ENCODE results near the gene UNC5C. TPM values are rescaled to one million over a fixed set of nuclear protein-coding genes. Genes with fewer than 3 reads are reported as not detected.

Gene UNC5C
- total RNA-seq, 1 donor from 2014 or later: 0.39 TPM

GRCh38 chr4:95213366-95213765 is 335.4 kb downstream of the UNC5C start:
- H3K4me1 Mint-ChIP-seq: peaks cover 46% of the 10 kb centered on the region
- no peaks in the 10 kb centered on the region for H3K27me3 ChIP-seq
- no peak overlapping the region for H3K27ac ChIP-seq
- H3K4me3 ChIP-seq: no peak overlapping the region
- H3F3A ChIP-seq (ENCODE audit: low read depth): no peaks in the 10 kb centered on the region
- peaks cover 35% of the 10 kb centered on the region for H3K36me3 Mint-ChIP-seq
- no peaks in the 10 kb centered on the region for H4K20me1 ChIP-seq (ENCODE audit: low read depth)
- peak overlapping the region; percentile 85 for H3K27ac Mint-ChIP-seq
- H3K36me3 ChIP-seq: no peaks in the 10 kb centered on the region
- H3K4me1 ChIP-seq: peaks cover 6% of the 10 kb centered on the region
- no peaks in the 10 kb centered on the region for H3K27me3 Mint-ChIP-seq (ENCODE audit: insufficient read depth, low read depth)
- no peak overlapping the region for H3K4me2 ChIP-seq
- H3K9me3 Mint-ChIP-seq: no peaks in the 10 kb centered on the region
- no peaks in the 10 kb centered on the region for H3K9me3 ChIP-seq (ENCODE audit: low read depth)
- H2AFZ ChIP-seq (replicated peaks): no peak overlapping the region
- TF ChIP-seq CTCF (IDR thresholded peaks at IDR 0.05) (no peak), EZH2phosphoT487 (IDR thresholded peaks at IDR 0.05) (no peak), EZH2 (IDR thresholded peaks at IDR 0.05) (no peak)
- H3K9ac ChIP-seq: no peak overlapping the region
- no peak overlapping the region for H3K4me3 Mint-ChIP-seq
- DNase-seq (ENCODE audit: low spot score): no peak
- H3K79me2 ChIP-seq (ENCODE audit: low read depth): no peaks in the 10 kb centered on the region

GRCh38 chr4:95212692-95213091 is 336.1 kb downstream of the UNC5C start:
- no peaks in the 10 kb centered on the region for H3K27me3 Mint-ChIP-seq (ENCODE audit: insufficient read depth, low read depth)
- Histone ChIP-seq H3K79me2 (ENCODE audit: low read depth) (no peaks in the 10 kb centered on the region), H3K27me3 (no peaks in the 10 kb centered on the region), H4K20me1 (ENCODE audit: low read depth) (no peaks in the 10 kb centered on the region), H3K4me2 (no peak overlapping the region), H3K9ac (no peak overlapping the region), H3K4me3 (no peak overlapping the region), H3F3A (ENCODE audit: low read depth) (no peaks in the 10 kb centered on the region), H3K36me3 (no peaks in the 10 kb centered on the region), H2AFZ (replicated peaks) (no peak overlapping the region), H3K4me1 (peaks cover 6% of the 10 kb centered on the region), H3K9me3 (ENCODE audit: low read depth) (no peaks in the 10 kb centered on the region), H3K27ac (no peak overlapping the region)
- H3K4me3 Mint-ChIP-seq: no peak overlapping the region
- peak overlapping the region; percentile 4 for H3K27ac Mint-ChIP-seq
- no peak for TF ChIP-seq EZH2phosphoT487 (IDR thresholded peaks at IDR 0.05)
- TF ChIP-seq CTCF (IDR thresholded peaks at IDR 0.05): no peak
- TF ChIP-seq EZH2 (IDR thresholded peaks at IDR 0.05): no peak
- peaks cover 46% of the 10 kb centered on the region for H3K4me1 Mint-ChIP-seq
- no peak for DNase-seq (ENCODE audit: low spot score)
- H3K9me3 Mint-ChIP-seq: no peaks in the 10 kb centered on the region
- peaks cover 32% of the 10 kb centered on the region for H3K36me3 Mint-ChIP-seq

GRCh38 chr4:95209927-95210326 is 338.8 kb downstream of the UNC5C start:
- peaks cover under 1% of the 10 kb centered on the region for H3K27me3 Mint-ChIP-seq (ENCODE audit: insufficient read depth, low read depth)
- Histone ChIP-seq H3K9me3 (ENCODE audit: low read depth) (no peaks in the 10 kb centered on the region), H3K4me2 (no peak overlapping the region), H3K27ac (no peak overlapping the region), H3K9ac (no peak overlapping the region), H4K20me1 (ENCODE audit: low read depth) (no peaks in the 10 kb centered on the region), H3F3A (ENCODE audit: low read depth) (no peaks in the 10 kb centered on the region), H2AFZ (replicated peaks) (no peak overlapping the region), H3K79me2 (ENCODE audit: low read depth) (no peaks in the 10 kb centered on the region), H3K36me3 (no peaks in the 10 kb centered on the region), H3K27me3 (no peaks in the 10 kb centered on the region), H3K4me3 (no peak overlapping the region), H3K4me1 (peaks cover 6% of the 10 kb centered on the region)
- TF ChIP-seq CTCF (IDR thresholded peaks at IDR 0.05) (no peak), EZH2 (IDR thresholded peaks at IDR 0.05) (no peak), EZH2phosphoT487 (IDR thresholded peaks at IDR 0.05) (no peak)
- no peak for DNase-seq (ENCODE audit: low spot score)
- H3K4me1 Mint-ChIP-seq: peaks cover 30% of the 10 kb centered on the region
- peaks cover 27% of the 10 kb centered on the region for H3K36me3 Mint-ChIP-seq
- no peak overlapping the region for H3K4me3 Mint-ChIP-seq
- H3K27ac Mint-ChIP-seq: no peak overlapping the region
- H3K9me3 Mint-ChIP-seq: no peaks in the 10 kb centered on the region

All from neural progenitor cell (in vitro differentiated cells).